ENCODE results near the gene OPN1MW. TPM values are rescaled to one million over a fixed set of nuclear protein-coding genes. Genes with fewer than 3 reads are reported as not detected.
"Not testable (repeated sequence)": the region's sequence is repeated elsewhere in the genome, so short reads cannot be mapped to it uniquely, and the experiment has no call there.

Gene OPN1MW
- total RNA-seq, 1 donor from 2014 or later: not detected

GRCh38 chrX:154164902-154165301 lies 17.5 kb upstream of the OPN1MW start:
- H3K27ac Mint-ChIP-seq; H3K36me3 Mint-ChIP-seq (ENCODE audit: low read depth); H3K4me3 Mint-ChIP-seq; DNase-seq (ENCODE audit: low spot score); H3K27me3 Mint-ChIP-seq (ENCODE audit: insufficient read depth); intact Hi-C loops (cut with micrococcal nuclease); H3K9me3 Mint-ChIP-seq; H3K4me1 Mint-ChIP-seq (ENCODE audit: low read depth): not testable (repeated sequence)

- H3K4me3 Mint-ChIP-seq; H3K27me3 Mint-ChIP-seq (ENCODE audit: insufficient read depth); H3K4me1 Mint-ChIP-seq (ENCODE audit: low read depth); H3K9me3 Mint-ChIP-seq; H3K36me3 Mint-ChIP-seq (ENCODE audit: low read depth); H3K27ac Mint-ChIP-seq; intact Hi-C loops (cut with micrococcal nuclease); DNase-seq (ENCODE audit: low spot score): not testable (repeated sequence)
These were observed 14.0 kb upstream of the OPN1MW start for GRCh38 chrX:154168384-154168783.

GRCh38 chrX:154172535-154172943 lies 9.9 kb upstream of the OPN1MW start:
- DNase-seq (ENCODE audit: low spot score); H3K4me3 Mint-ChIP-seq; H3K36me3 Mint-ChIP-seq (ENCODE audit: low read depth); H3K9me3 Mint-ChIP-seq; intact Hi-C loops (cut with micrococcal nuclease); H3K27ac Mint-ChIP-seq; H3K4me1 Mint-ChIP-seq (ENCODE audit: low read depth); H3K27me3 Mint-ChIP-seq (ENCODE audit: insufficient read depth): not testable (repeated sequence)

GRCh38 chrX:154174356-154174755 lies 8.0 kb upstream of the OPN1MW start:
- H3K9me3 Mint-ChIP-seq; DNase-seq (ENCODE audit: low spot score); H3K4me3 Mint-ChIP-seq; intact Hi-C loops (cut with micrococcal nuclease); H3K36me3 Mint-ChIP-seq (ENCODE audit: low read depth); H3K27me3 Mint-ChIP-seq (ENCODE audit: insufficient read depth); H3K4me1 Mint-ChIP-seq (ENCODE audit: low read depth); H3K27ac Mint-ChIP-seq: not testable (repeated sequence)

GRCh38 chrX:154183794-154184193 lies 1.4 kb downstream of the OPN1MW start:
- H3K9me3 Mint-ChIP-seq; intact Hi-C loops (cut with micrococcal nuclease); H3K27ac Mint-ChIP-seq; H3K4me3 Mint-ChIP-seq; DNase-seq (ENCODE audit: low spot score); H3K36me3 Mint-ChIP-seq (ENCODE audit: low read depth); H3K4me1 Mint-ChIP-seq (ENCODE audit: low read depth); H3K27me3 Mint-ChIP-seq (ENCODE audit: insufficient read depth): not testable (repeated sequence)

- H3K4me1 Mint-ChIP-seq (ENCODE audit: low read depth); H3K9me3 Mint-ChIP-seq; DNase-seq (ENCODE audit: low spot score); H3K27me3 Mint-ChIP-seq (ENCODE audit: insufficient read depth); H3K36me3 Mint-ChIP-seq (ENCODE audit: low read depth); intact Hi-C loops (cut with micrococcal nuclease); H3K27ac Mint-ChIP-seq; H3K4me3 Mint-ChIP-seq: not testable (repeated sequence)
These were observed 10.4 kb downstream of the OPN1MW start for GRCh38 chrX:154192846-154193245.

- DNase-seq (ENCODE audit: low spot score); intact Hi-C loops (cut with micrococcal nuclease); H3K27me3 Mint-ChIP-seq (ENCODE audit: insufficient read depth); H3K27ac Mint-ChIP-seq; H3K9me3 Mint-ChIP-seq; H3K4me3 Mint-ChIP-seq; H3K4me1 Mint-ChIP-seq (ENCODE audit: low read depth); H3K36me3 Mint-ChIP-seq (ENCODE audit: low read depth): not testable (repeated sequence)
These were observed 11.9 kb downstream of the OPN1MW start for GRCh38 chrX:154194316-154194715.

GRCh38 chrX:154196466-154196865 lies 14.1 kb downstream of the OPN1MW start:
- H3K27me3 Mint-ChIP-seq (ENCODE audit: insufficient read depth); intact Hi-C loops (cut with micrococcal nuclease); H3K4me3 Mint-ChIP-seq; H3K9me3 Mint-ChIP-seq; DNase-seq (ENCODE audit: low spot score); H3K36me3 Mint-ChIP-seq (ENCODE audit: low read depth); H3K27ac Mint-ChIP-seq; H3K4me1 Mint-ChIP-seq (ENCODE audit: low read depth): not testable (repeated sequence)

GRCh38 chrX:154209670-154210418 lies 27.4 kb downstream of the OPN1MW start:
- intact Hi-C loops (cut with micrococcal nuclease); H3K4me3 Mint-ChIP-seq; H3K36me3 Mint-ChIP-seq (ENCODE audit: low read depth); H3K27me3 Mint-ChIP-seq (ENCODE audit: insufficient read depth); H3K4me1 Mint-ChIP-seq (ENCODE audit: low read depth); DNase-seq (ENCODE audit: low spot score); H3K9me3 Mint-ChIP-seq: not testable (repeated sequence)
- H3K27ac Mint-ChIP-seq: peak overlapping the region; percentile 58

- H3K27me3 Mint-ChIP-seq (ENCODE audit: insufficient read depth); H3K4me1 Mint-ChIP-seq (ENCODE audit: low read depth); DNase-seq (ENCODE audit: low spot score); H3K27ac Mint-ChIP-seq; H3K36me3 Mint-ChIP-seq (ENCODE audit: low read depth); H3K9me3 Mint-ChIP-seq; intact Hi-C loops (cut with micrococcal nuclease); H3K4me3 Mint-ChIP-seq: not testable (repeated sequence)
These were observed 28.7 kb downstream of the OPN1MW start for GRCh38 chrX:154211057-154211456.

GRCh38 chrX:154211499-154211898 lies 29.1 kb downstream of the OPN1MW start:
- intact Hi-C loops (cut with micrococcal nuclease); H3K27me3 Mint-ChIP-seq (ENCODE audit: insufficient read depth); DNase-seq (ENCODE audit: low spot score); H3K4me3 Mint-ChIP-seq; H3K9me3 Mint-ChIP-seq; H3K36me3 Mint-ChIP-seq (ENCODE audit: low read depth); H3K4me1 Mint-ChIP-seq (ENCODE audit: low read depth); H3K27ac Mint-ChIP-seq: not testable (repeated sequence)

GRCh38 chrX:154219456-154219855 lies 37.1 kb downstream of the OPN1MW start, which contains the start of gene OPN1MW2:
Gene OPN1MW2, plus strand, starts transcription at chrX:154219756. Its CDS starts 60 bp downstream, at chrX:154219816.
- intact Hi-C loops (cut with micrococcal nuclease); H3K9me3 Mint-ChIP-seq; H3K27ac Mint-ChIP-seq; H3K4me1 Mint-ChIP-seq (ENCODE audit: low read depth); H3K4me3 Mint-ChIP-seq; H3K27me3 Mint-ChIP-seq (ENCODE audit: insufficient read depth); H3K36me3 Mint-ChIP-seq (ENCODE audit: low read depth); DNase-seq (ENCODE audit: low spot score): not testable (repeated sequence)

GRCh38 chrX:154225292-154225691 lies 42.9 kb downstream of the OPN1MW start:
- DNase-seq (ENCODE audit: low spot score); H3K4me1 Mint-ChIP-seq (ENCODE audit: low read depth); H3K4me3 Mint-ChIP-seq; H3K27me3 Mint-ChIP-seq (ENCODE audit: insufficient read depth); H3K36me3 Mint-ChIP-seq (ENCODE audit: low read depth); H3K9me3 Mint-ChIP-seq; H3K27ac Mint-ChIP-seq; intact Hi-C loops (cut with micrococcal nuclease): not testable (repeated sequence)

- intact Hi-C loops (cut with micrococcal nuclease); H3K4me3 Mint-ChIP-seq; DNase-seq (ENCODE audit: low spot score); H3K27me3 Mint-ChIP-seq (ENCODE audit: insufficient read depth); H3K36me3 Mint-ChIP-seq (ENCODE audit: low read depth); H3K9me3 Mint-ChIP-seq; H3K27ac Mint-ChIP-seq; H3K4me1 Mint-ChIP-seq (ENCODE audit: low read depth): not testable (repeated sequence)
These were observed 44.3 kb downstream of the OPN1MW start for GRCh38 chrX:154226706-154227105.
